GM23338 (cell line): ENCODE data around the gene MBNL1. TPM values are rescaled to one million over a fixed set of nuclear protein-coding genes. Genes with fewer than 3 reads are reported as not detected.

Experiments
- ATAC-seq: fragments of 200-7000 bp; cut with Tn5 transposase; 3 replicates; pipeline ENCODE4 v1.9.1; 2020
- DNase-seq: peaks from one replicate; pipeline ENCODE4 v3.0.0-alpha.2; 2015; ENCODE audit warnings: low spot score
- H2AFZ ChIP-seq: fragments of 200-600 bp; sonication (generic); 2 replicates; pipeline ENCODE4 v1.8.0; 2016; ENCODE audit warnings: antibody characterized with exemption, mild to moderate bottlenecking, moderate library complexity
- H3F3A ChIP-seq: fragments of 200-600 bp; sonication (generic); replicated peaks from 2 replicates; pipeline ENCODE4 v1.8.0; 2017; ENCODE audit warnings: antibody characterized with exemption, mixed run types, low read depth
- H3K27ac ChIP-seq: fragments of 200-600 bp; sonication (generic); 2 replicates; pipeline ENCODE4 v1.6.1; 2016; ENCODE audit warnings: low read depth
- H3K27me3 ChIP-seq: fragments of 200-600 bp; sonication (generic); 2 replicates; pipeline ENCODE4 v1.8.0; 2016; ENCODE audit warnings: mild to moderate bottlenecking, mixed run types, moderate library complexity; ENCODE audit not compliant: insufficient read depth
- H3K36me3 ChIP-seq: fragments of 200-600 bp; sonication (generic); 2 replicates; pipeline ENCODE4 v1.8.0; 2016; ENCODE audit warnings: mild to moderate bottlenecking; ENCODE audit not compliant: insufficient read depth
- H3K4me1 ChIP-seq: fragments of 200-600 bp; sonication (generic); 2 replicates; pipeline ENCODE4 v1.8.0; 2016; ENCODE audit warnings: mild to moderate bottlenecking, moderate library complexity; ENCODE audit not compliant: insufficient read depth
- H3K4me2 ChIP-seq: fragments of 200-600 bp; sonication (generic); 2 replicates; pipeline ENCODE4 v1.7.1; 2017; ENCODE audit warnings: mixed run types
- H3K4me3 ChIP-seq: fragments of 200-600 bp; sonication (generic); 2 replicates; pipeline ENCODE4 v1.6.1; 2016; ENCODE audit warnings: mixed run types
- H3K79me2 ChIP-seq: fragments of 200-600 bp; sonication (generic); replicated peaks from 2 replicates; pipeline ENCODE4 v1.8.0; 2017; ENCODE audit warnings: mild to moderate bottlenecking; ENCODE audit not compliant: insufficient read depth
- H3K9me2 ChIP-seq: fragments of 200-600 bp; sonication (generic); 2 replicates; pipeline ENCODE4 v1.8.0; 2017; ENCODE audit not compliant: insufficient read depth
- H4K20me1 ChIP-seq: fragments of 200-600 bp; sonication (generic); replicated peaks from 2 replicates; pipeline ENCODE4 v1.8.0; 2017; ENCODE audit warnings: mild to moderate bottlenecking; ENCODE audit not compliant: insufficient read depth
- H3K27ac Mint-ChIP-seq: 2 replicates; pipeline ENCODE4 v1.8.0; 2020; ENCODE audit warnings: inconsistent platforms, mild to moderate bottlenecking, moderate library complexity, mixed read lengths
- H3K27me3 Mint-ChIP-seq: 3 replicates; pipeline ENCODE4 v1.8.0; 2022; ENCODE audit warnings: low read depth, mild to moderate bottlenecking, moderate library complexity, mixed read lengths, inconsistent platforms; ENCODE audit not compliant: insufficient read depth, poor library complexity
- H3K36me3 Mint-ChIP-seq: 3 replicates; pipeline ENCODE4 v1.8.0; 2021; ENCODE audit warnings: low read depth, mild to moderate bottlenecking, inconsistent platforms, moderate library complexity, mixed read lengths
- H3K4me1 Mint-ChIP-seq: 3 replicates; pipeline ENCODE4 v1.8.0; 2020; ENCODE audit warnings: mild to moderate bottlenecking, inconsistent platforms, mixed read lengths
- H3K4me3 Mint-ChIP-seq: 3 replicates; pipeline ENCODE4 v1.8.0; 2021; ENCODE audit warnings: moderate library complexity, mild to moderate bottlenecking, inconsistent platforms, mixed read lengths
- H3K9me3 Mint-ChIP-seq: 3 replicates; pipeline ENCODE4 v1.8.0; 2020; ENCODE audit warnings: moderate library complexity, mild to moderate bottlenecking, inconsistent platforms, mixed read lengths
- CREB1 ChIP-seq: fragments of 250-450 bp; sonication (Bioruptor Pico); IDR thresholded peaks from 2 replicates; pipeline ENCODE4 v1.5.0; 2020; ENCODE audit warnings: low read depth, mild to moderate bottlenecking, moderate library complexity
- EZH2 ChIP-seq: fragments of 200-600 bp; sonication (generic); IDR thresholded peaks from one replicate; pipeline ENCODE4 v1.8.0; 2017; ENCODE audit warnings: antibody characterized with exemption, mild to moderate bottlenecking, low read depth; ENCODE audit not compliant: unreplicated experiment
- EZH2phosphoT487 ChIP-seq: fragments of 200-600 bp; sonication (generic); IDR thresholded peaks from one replicate; pipeline ENCODE4 v1.8.1; 2018; ENCODE audit warnings: antibody characterized with exemption; ENCODE audit not compliant: unreplicated experiment
- JUNB ChIP-seq: IDR thresholded peaks from one replicate; pipeline ENCODE4 v1.6.1; 2016; ENCODE audit warnings: antibody characterized with exemption; ENCODE audit not compliant: unreplicated experiment
- NANOG ChIP-seq: IDR thresholded peaks from 2 replicates; pipeline ENCODE4 v1.6.1; 2016; ENCODE audit warnings: antibody characterized with exemption, borderline replicate concordance
- POLR2AphosphoS5 ChIP-seq: IDR thresholded peaks from 2 replicates; pipeline ENCODE4 v1.6.1; 2016; ENCODE audit warnings: antibody characterized with exemption, low read depth
- STAT1 ChIP-seq: IDR thresholded peaks from one replicate; pipeline ENCODE4 v1.6.1; 2016; ENCODE audit warnings: antibody characterized with exemption; ENCODE audit not compliant: unreplicated experiment
- ZNF114 ChIP-seq: fragments of 250-450 bp; sonication (Bioruptor Pico); IDR thresholded peaks from 2 replicates; pipeline ENCODE4 v1.5.0; 2020; ENCODE audit warnings: mild to moderate bottlenecking, moderate library complexity
- ZNF331 ChIP-seq: fragments of 250-450 bp; sonication (Bioruptor Pico); IDR thresholded peaks from 2 replicates; pipeline ENCODE4 v1.5.0; 2020; ENCODE audit warnings: low read depth, mild to moderate bottlenecking, moderate library complexity
- polyA plus RNA-seq: library from polyadenylated mRNA; unstranded; fragments of >200 nt; fragmentation: Nextera tagmentation; extraction: Ambion mirVana; gene quantifications from 2 replicates; pipeline ENCODE4 v1.2.1, GENCODE V29; 2016
- total RNA-seq: library from RNA; depleted of rRNA; stranded (reverse); fragments of >200 nt; shearing (Covaris generic); gene quantifications from 2 replicates; pipeline ENCODE4 v1.2.3, GENCODE V29; 2014
- TF ChIP-seq, protein P1 (sequence below): IDR thresholded peaks from 2 replicates; pipeline ENCODE4 v1.6.1; 2016; ENCODE audit warnings: antibody characterized with exemption
- TF ChIP-seq, protein P2 (sequence below): IDR thresholded peaks from one replicate; pipeline ENCODE4 v1.6.1; 2018; ENCODE audit warnings: antibody characterized with exemption; ENCODE audit not compliant: unreplicated experiment
- TF ChIP-seq, protein P3 (sequence below), 2 experiments: fragments of 200-600 bp in 1 of 2; sonication (generic) in 1 of 2; conservative IDR thresholded peaks; 2 replicates each; pipeline versions ENCODE4 v1.5.1 to v1.6.1; 2016 to 2017; ENCODE audit warnings: antibody characterized with exemption in 2 of 2, low read depth in 2 of 2, mild to moderate bottlenecking in 2 of 2, moderate library complexity in 1 of 2
- TF ChIP-seq, protein P4 (sequence below): fragments of 250-450 bp; sonication (Bioruptor Pico); IDR thresholded peaks from 2 replicates; pipeline ENCODE4 v1.5.0; 2020; ENCODE audit warnings: mild to moderate bottlenecking, moderate library complexity

MBNL1 gene
- total and polyA plus RNA-seq, 2 experiments from 2014 or later, result 9.4 to 23.2 TPM

DNA sequence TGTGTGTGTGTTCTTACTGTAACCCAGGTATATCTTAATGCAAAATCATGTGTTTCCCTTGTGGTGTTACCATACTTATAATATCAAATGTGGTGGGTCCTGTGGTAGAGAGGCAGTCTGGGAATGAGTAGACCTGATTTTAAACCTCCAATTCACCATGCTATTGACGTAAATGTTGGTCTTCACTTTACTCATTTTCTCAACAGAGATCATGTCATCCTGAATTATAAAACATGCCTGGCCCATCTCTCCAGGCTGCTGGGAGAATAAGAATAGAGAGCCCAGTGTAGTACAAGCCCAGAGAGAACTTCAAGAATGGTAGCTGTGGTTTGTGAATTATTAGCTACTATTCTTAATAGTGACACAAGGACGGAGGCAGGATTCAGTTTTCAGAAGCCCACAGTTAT, 88.1 kb downstream of the MBNL1 start:
- no peaks in the 10 kb centered on the region for H3K36me3 ChIP-seq
- H3F3A ChIP-seq, result no peaks in the 10 kb centered on the region
- no peaks in the 10 kb centered on the region for H3K9me3 Mint-ChIP-seq
- H3K9me2 ChIP-seq, result no peaks in the 10 kb centered on the region
- H3K27me3 ChIP-seq, result no peaks in the 10 kb centered on the region
- H3K27ac Mint-ChIP-seq, result no peak overlapping the region
- peaks cover 45% of the 10 kb centered on the region for H3K79me2 ChIP-seq
- H3K27me3 Mint-ChIP-seq, result no peaks in the 10 kb centered on the region
- H3K36me3 Mint-ChIP-seq, result no peaks in the 10 kb centered on the region
- no peak for ATAC-seq
- H3K4me3 Mint-ChIP-seq, result no peak overlapping the region
- H3K4me2 ChIP-seq, result no peak overlapping the region
- DNase-seq, result no peak
- H3K27ac ChIP-seq, result no peak overlapping the region
- H3K4me1 ChIP-seq, result peaks cover 9% of the 10 kb centered on the region
- no peaks in the 10 kb centered on the region; the same call in 1 of the 2 replicates for H4K20me1 ChIP-seq
- TF ChIP-seq ZNF114 (CRISPR knock-in tag) (no peak), POLR2AphosphoS5 (no peak), NANOG (no peak), STAT1 (no peak), JUNB (no peak), EZH2 (no peak), EZH2phosphoT487 (no peak), CREB1 (CRISPR knock-in tag) (no peak), ZNF331 (CRISPR knock-in tag) (no peak)
- TF ChIP-seq, protein P1, sequence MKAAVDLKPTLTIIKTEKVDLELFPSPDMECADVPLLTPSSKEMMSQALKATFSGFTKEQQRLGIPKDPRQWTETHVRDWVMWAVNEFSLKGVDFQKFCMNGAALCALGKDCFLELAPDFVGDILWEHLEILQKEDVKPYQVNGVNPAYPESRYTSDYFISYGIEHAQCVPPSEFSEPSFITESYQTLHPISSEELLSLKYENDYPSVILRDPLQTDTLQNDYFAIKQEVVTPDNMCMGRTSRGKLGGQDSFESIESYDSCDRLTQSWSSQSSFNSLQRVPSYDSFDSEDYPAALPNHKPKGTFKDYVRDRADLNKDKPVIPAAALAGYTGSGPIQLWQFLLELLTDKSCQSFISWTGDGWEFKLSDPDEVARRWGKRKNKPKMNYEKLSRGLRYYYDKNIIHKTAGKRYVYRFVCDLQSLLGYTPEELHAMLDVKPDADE, result no peak
- TF ChIP-seq, protein P2, sequence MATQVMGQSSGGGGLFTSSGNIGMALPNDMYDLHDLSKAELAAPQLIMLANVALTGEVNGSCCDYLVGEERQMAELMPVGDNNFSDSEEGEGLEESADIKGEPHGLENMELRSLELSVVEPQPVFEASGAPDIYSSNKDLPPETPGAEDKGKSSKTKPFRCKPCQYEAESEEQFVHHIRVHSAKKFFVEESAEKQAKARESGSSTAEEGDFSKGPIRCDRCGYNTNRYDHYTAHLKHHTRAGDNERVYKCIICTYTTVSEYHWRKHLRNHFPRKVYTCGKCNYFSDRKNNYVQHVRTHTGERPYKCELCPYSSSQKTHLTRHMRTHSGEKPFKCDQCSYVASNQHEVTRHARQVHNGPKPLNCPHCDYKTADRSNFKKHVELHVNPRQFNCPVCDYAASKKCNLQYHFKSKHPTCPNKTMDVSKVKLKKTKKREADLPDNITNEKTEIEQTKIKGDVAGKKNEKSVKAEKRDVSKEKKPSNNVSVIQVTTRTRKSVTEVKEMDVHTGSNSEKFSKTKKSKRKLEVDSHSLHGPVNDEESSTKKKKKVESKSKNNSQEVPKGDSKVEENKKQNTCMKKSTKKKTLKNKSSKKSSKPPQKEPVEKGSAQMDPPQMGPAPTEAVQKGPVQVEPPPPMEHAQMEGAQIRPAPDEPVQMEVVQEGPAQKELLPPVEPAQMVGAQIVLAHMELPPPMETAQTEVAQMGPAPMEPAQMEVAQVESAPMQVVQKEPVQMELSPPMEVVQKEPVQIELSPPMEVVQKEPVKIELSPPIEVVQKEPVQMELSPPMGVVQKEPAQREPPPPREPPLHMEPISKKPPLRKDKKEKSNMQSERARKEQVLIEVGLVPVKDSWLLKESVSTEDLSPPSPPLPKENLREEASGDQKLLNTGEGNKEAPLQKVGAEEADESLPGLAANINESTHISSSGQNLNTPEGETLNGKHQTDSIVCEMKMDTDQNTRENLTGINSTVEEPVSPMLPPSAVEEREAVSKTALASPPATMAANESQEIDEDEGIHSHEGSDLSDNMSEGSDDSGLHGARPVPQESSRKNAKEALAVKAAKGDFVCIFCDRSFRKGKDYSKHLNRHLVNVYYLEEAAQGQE, result no peak
- TF ChIP-seq, protein P3, sequence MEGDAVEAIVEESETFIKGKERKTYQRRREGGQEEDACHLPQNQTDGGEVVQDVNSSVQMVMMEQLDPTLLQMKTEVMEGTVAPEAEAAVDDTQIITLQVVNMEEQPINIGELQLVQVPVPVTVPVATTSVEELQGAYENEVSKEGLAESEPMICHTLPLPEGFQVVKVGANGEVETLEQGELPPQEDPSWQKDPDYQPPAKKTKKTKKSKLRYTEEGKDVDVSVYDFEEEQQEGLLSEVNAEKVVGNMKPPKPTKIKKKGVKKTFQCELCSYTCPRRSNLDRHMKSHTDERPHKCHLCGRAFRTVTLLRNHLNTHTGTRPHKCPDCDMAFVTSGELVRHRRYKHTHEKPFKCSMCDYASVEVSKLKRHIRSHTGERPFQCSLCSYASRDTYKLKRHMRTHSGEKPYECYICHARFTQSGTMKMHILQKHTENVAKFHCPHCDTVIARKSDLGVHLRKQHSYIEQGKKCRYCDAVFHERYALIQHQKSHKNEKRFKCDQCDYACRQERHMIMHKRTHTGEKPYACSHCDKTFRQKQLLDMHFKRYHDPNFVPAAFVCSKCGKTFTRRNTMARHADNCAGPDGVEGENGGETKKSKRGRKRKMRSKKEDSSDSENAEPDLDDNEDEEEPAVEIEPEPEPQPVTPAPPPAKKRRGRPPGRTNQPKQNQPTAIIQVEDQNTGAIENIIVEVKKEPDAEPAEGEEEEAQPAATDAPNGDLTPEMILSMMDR (conservative IDR thresholded peaks at IDR 0.05; ENCODE audit: low read depth in 2 of 2), result no peak
- TF ChIP-seq, protein P4, sequence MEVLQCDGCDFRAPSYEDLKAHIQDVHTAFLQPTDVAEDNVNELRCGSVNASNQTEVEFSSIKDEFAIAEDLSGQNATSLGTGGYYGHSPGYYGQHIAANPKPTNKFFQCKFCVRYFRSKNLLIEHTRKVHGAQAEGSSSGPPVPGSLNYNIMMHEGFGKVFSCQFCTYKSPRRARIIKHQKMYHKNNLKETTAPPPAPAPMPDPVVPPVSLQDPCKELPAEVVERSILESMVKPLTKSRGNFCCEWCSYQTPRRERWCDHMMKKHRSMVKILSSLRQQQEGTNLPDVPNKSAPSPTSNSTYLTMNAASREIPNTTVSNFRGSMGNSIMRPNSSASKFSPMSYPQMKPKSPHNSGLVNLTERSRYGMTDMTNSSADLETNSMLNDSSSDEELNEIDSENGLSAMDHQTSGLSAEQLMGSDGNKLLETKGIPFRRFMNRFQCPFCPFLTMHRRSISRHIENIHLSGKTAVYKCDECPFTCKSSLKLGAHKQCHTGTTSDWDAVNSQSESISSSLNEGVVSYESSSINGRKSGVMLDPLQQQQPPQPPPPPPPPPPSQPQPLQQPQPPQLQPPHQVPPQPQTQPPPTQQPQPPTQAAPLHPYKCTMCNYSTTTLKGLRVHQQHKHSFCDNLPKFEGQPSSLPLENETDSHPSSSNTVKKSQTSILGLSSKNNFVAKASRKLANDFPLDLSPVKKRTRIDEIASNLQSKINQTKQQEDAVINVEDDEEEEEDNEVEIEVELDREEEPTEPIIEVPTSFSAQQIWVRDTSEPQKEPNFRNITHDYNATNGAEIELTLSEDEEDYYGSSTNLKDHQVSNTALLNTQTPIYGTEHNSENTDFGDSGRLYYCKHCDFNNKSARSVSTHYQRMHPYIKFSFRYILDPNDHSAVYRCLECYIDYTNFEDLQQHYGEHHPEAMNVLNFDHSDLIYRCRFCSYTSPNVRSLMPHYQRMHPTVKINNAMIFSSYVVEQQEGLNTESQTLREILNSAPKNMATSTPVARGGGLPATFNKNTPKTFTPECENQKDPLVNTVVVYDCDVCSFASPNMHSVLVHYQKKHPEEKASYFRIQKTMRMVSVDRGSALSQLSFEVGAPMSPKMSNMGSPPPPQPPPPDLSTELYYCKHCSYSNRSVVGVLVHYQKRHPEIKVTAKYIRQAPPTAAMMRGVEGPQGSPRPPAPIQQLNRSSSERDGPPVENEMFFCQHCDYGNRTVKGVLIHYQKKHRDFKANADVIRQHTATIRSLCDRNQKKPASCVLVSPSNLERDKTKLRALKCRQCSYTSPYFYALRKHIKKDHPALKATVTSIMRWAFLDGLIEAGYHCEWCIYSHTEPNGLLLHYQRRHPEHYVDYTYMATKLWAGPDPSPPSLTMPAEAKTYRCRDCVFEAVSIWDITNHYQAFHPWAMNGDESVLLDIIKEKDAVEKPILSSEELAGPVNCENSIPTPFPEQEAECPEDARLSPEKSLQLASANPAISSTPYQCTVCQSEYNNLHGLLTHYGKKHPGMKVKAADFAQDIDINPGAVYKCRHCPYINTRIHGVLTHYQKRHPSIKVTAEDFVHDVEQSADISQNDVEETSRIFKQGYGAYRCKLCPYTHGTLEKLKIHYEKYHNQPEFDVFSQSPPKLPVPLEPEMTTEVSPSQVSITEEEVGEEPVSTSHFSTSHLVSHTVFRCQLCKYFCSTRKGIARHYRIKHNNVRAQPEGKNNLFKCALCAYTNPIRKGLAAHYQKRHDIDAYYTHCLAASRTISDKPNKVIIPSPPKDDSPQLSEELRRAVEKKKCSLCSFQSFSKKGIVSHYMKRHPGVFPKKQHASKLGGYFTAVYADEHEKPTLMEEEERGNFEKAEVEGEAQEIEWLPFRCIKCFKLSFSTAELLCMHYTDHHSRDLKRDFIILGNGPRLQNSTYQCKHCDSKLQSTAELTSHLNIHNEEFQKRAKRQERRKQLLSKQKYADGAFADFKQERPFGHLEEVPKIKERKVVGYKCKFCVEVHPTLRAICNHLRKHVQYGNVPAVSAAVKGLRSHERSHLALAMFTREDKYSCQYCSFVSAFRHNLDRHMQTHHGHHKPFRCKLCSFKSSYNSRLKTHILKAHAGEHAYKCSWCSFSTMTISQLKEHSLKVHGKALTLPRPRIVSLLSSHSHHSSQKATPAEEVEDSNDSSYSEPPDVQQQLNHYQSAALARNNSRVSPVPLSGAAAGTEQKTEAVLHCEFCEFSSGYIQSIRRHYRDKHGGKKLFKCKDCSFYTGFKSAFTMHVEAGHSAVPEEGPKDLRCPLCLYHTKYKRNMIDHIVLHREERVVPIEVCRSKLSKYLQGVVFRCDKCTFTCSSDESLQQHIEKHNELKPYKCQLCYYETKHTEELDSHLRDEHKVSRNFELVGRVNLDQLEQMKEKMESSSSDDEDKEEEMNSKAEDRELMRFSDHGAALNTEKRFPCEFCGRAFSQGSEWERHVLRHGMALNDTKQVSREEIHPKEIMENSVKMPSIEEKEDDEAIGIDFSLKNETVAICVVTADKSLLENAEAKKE (CRISPR knock-in tag), result no peak
- no peak overlapping the region for H2AFZ ChIP-seq
- no peak overlapping the region for H3K4me3 ChIP-seq
- H3K4me1 Mint-ChIP-seq, result peaks cover 25% of the 10 kb centered on the region
